Pancreas (tissue), 10 donors: ENCODE results near the gene LRP1B. TPM values are rescaled to one million over a fixed set of nuclear protein-coding genes. Genes with fewer than 3 reads are reported as not detected.

ENCODE experiments used
- ATAC-seq, 4 donors: fragments of 200-7000 bp; cut with Tn5 transposase; one replicate each; pipeline versions ENCODE4 v1.8.0 to v1.9.1; 2020; ENCODE audit warnings: mild to moderate bottlenecking in 4 of 4, moderate library complexity in 4 of 4
- DNase-seq, 6 donors: peaks; one replicate each; pipeline ENCODE4 v3.0.0-alpha.2; 2020
- FAIRE-seq: peaks from 2 replicates; lab custom pipeline; 2012; peaks lifted over from hg19 to GRCh38; lab: Jason Lieb, UNC
- H3K27ac ChIP-seq, 4 donors: fragments of 200-600 bp; sonication (generic); 1 replicate in 3 of 4; 2 replicates in 1 of 4; pipeline versions ENCODE4 v1.5.0 to v1.8.0; 2020
- H3K27me3 ChIP-seq, 4 donors: fragments of 200-600 bp; one replicate each; pipeline ENCODE4 v1.8.0; 2021
- H3K36me3 ChIP-seq, 3 donors: fragments of 200-600 bp; sonication (generic) in 1 of 3; one replicate each; pipeline versions ENCODE4 v1.5.0 to v1.8.0; 2020 to 2021
- H3K4me1 ChIP-seq, 3 donors: fragments of 200-600 bp; one replicate each; pipeline ENCODE4 v1.8.0; 2021
- H3K4me3 ChIP-seq, 4 donors: fragments of 200-600 bp; sonication (generic) in 2 of 4; one replicate each; pipeline versions ENCODE4 v1.5.0 to v1.8.0; 2020 to 2021
- H3K9me3 ChIP-seq, 4 donors: fragments of 200-600 bp; one replicate each; pipeline ENCODE4 v1.8.0; 2021
- whole genome bisulfite sequencing, 2 donors: extraction: QIAGEN DNeasy Blood & Tissue Kit; methylation state at CpG; one replicate each; pipeline ENCODE4 v1.1.7; 2013; 5-methylcytosine and 5-hydroxymethylcytosine counted together
- intact Hi-C, 3 donors: fragments of 100-400 bp; cut with DNase I; formaldehyde crosslinking; loops; one replicate each; pipeline versions ENCODE4 v1.11.1 to v1.14.2; 2022
- polyA plus RNA-seq, 2 donors: library from polyadenylated mRNA; stranded (reverse); fragments of 200-250 nt; gene quantifications; one replicate each; pipeline ENCODE4 v1.2.3, GENCODE V29; 2013
- total RNA-seq, 6 donors: library from RNA; stranded (reverse); fragmentation: NEBNext Ultra II Directional in 4 of 6; extraction: Animal tissue kit (Norgen Biotek cat#: 25700) in 4 of 6; gene quantifications; one replicate each; pipeline versions ENCODE4 v1.2.1 to v1.2.4, GENCODE V29; 2021 to 2023
- TF ChIP-seq, protein P1 (sequence below), 4 donors: fragments of 200-600 bp; sonication (generic) in 3 of 4; IDR thresholded peaks; one replicate each; pipeline versions ENCODE4 v1.5.0 to v1.8.0; 2021; ENCODE audit warnings: antibody characterized with exemption in 4 of 4
- donor health status: healthy with polysubstance abuse.
- donor health status: DM: no; HTN: no; CAD: no; lungs with moderate emphysema.
- donor health status: DM: no; HTN: no; CAD: no.
- donor health status: control.
- donor health status: control.
- donor health status: Bipolar disorder and iron deficiency.
- donor health status: DM: yes; HTN: yes; CAD: no.
- donor health status: DM: no; HTN: no; CAD: no.
- donor health status: DM: no; HTN: no; CAD: no.
- donor health status: DM: yes; HTN: yes; CAD: no.

Gene LRP1B
- under 1 TPM; 0.06 to 0.55 (median 0.25) TPM for total RNA-seq
- polyA plus RNA-seq, result under 1 TPM; 0.08 to 0.40 TPM

DNA sequence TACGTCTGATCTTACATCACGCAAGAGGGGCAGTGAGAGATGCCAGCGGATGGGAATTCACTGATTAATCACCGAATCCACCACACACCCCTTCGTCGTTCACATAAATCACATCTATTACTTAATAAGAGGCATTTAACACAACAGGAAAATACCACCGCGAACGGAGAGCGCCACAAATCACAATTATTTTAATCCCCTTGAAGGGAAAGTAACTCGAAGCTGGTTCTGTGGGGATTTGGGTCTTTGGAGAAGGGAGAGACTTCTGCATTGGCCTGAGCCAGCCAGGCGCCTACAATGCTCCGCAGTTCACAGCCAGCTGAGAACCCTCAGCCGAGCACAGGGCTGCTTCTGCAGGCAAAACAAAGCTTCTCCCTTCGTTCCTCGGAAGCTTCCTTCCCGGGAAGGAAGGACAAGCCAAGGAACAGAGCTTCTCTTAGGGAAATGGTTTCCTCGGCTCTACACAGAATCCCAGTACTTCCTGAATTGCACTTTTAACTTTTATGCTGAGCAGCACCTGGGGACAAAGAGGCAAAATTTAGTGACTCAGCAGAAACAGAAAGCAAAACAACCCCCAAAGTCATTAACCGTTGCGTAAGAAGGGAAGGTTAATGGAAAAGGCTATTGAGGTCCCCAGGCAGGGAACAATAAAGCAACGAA is at the start of gene LRP1B:
Gene LRP1B, minus strand, starts transcription at position 7 of the 660 bp plus-strand sequence. CDS start 287 bp downstream, outside the sequence.
- no peaks in the 10 kb centered on the region for H3K9me3 ChIP-seq
- H3K36me3 ChIP-seq, result no peaks in the 10 kb centered on the region
- TF ChIP-seq, protein P1, sequence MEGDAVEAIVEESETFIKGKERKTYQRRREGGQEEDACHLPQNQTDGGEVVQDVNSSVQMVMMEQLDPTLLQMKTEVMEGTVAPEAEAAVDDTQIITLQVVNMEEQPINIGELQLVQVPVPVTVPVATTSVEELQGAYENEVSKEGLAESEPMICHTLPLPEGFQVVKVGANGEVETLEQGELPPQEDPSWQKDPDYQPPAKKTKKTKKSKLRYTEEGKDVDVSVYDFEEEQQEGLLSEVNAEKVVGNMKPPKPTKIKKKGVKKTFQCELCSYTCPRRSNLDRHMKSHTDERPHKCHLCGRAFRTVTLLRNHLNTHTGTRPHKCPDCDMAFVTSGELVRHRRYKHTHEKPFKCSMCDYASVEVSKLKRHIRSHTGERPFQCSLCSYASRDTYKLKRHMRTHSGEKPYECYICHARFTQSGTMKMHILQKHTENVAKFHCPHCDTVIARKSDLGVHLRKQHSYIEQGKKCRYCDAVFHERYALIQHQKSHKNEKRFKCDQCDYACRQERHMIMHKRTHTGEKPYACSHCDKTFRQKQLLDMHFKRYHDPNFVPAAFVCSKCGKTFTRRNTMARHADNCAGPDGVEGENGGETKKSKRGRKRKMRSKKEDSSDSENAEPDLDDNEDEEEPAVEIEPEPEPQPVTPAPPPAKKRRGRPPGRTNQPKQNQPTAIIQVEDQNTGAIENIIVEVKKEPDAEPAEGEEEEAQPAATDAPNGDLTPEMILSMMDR (IDR thresholded peaks at IDR 0.05), result no peak
- FAIRE-seq (no peak), DNase-seq (peak in 5 of 6 donors; percentile 11 to 53 (median 19)), ATAC-seq (peak; percentile 55 to 67 (median 66))
- H3K27me3 ChIP-seq, result peaks cover 0 to 5% (median 0%) of the 10 kb centered on the region in 4 donors
- peak within 1 kb of the TSS; percentile 16 to 59 (median 45) for H3K4me3 ChIP-seq
- H3K4me1 ChIP-seq, result no peaks in the 10 kb centered on the region
- WGBS, 2 donors, result 0 to 1% methylated on average over 21 of the region's 21 CpGs
- intact Hi-C loops, result no loop called here
- H3K27ac ChIP-seq, result no peak within 1 kb of the TSS

DNA sequence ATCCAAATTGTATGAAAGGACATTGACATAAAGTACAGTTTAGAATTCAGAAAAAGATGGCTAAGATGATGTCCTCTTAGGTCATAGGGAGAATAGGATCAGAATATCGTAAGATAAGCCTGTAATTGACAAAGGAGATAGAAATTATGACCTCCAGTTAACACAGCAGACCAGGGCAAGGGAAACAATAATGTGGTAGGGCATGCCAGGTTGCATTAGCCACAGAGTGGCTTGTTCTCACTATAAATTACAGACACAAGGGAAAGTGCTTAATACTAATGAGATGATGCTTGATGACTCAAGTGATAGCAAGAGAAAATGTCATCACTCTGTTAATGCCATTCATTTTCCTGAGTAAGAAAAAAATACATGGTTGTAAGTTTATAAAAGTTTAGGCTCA is 48.9 kb upstream of the LRP1B start:
- TF ChIP-seq, protein P1 (IDR thresholded peaks at IDR 0.05), result no peak
- no peak for FAIRE-seq
- Histone ChIP-seq H3K4me1 (no peaks in the 10 kb centered on the region), H3K36me3 (no peaks in the 10 kb centered on the region), H3K27ac (no peak overlapping the region), H3K27me3 (no peaks in the 10 kb centered on the region), H3K4me3 (no peak overlapping the region), H3K9me3 (no peaks in the 10 kb centered on the region)
- WGBS, 2 donors, result 58 to 68% methylated on average over 1 of the region's 1 CpG
- no peak for DNase-seq
- no peak for ATAC-seq
- intact Hi-C loops, result no loop called here

DNA sequence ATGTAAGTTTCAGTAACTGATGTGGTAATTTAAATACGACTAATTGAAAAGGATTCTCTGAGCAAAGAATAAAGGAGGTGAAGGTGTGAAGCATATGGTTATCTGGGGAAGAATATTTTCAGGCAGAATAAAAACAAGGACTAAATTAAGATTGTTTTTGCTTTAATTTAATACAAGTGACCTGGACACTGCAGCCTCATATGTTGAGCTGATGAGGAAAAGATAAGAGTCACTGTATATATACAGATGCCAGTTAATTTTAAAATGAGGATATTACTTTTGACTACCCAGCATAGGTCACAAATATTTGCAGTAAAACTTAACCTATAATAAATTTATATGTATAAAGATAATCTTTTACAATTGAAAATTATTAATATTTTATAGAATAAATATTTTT is 47.8 kb upstream of the LRP1B start:
- intact Hi-C loops, result no loop called here
- H3K27me3 ChIP-seq, result no peaks in the 10 kb centered on the region
- H3K4me1 ChIP-seq, result no peaks in the 10 kb centered on the region
- H3K27ac ChIP-seq, result no peak overlapping the region
- no peaks in the 10 kb centered on the region for H3K9me3 ChIP-seq
- H3K4me3 ChIP-seq, result no peak overlapping the region
- ATAC-seq (no peak), DNase-seq (no peak), FAIRE-seq (peak; percentile 49)
- TF ChIP-seq, protein P1 (IDR thresholded peaks at IDR 0.05), result no peak
- WGBS, 2 donors, result 76 to 85% methylated on average over 1 of the region's 1 CpG
- no peaks in the 10 kb centered on the region for H3K36me3 ChIP-seq

DNA sequence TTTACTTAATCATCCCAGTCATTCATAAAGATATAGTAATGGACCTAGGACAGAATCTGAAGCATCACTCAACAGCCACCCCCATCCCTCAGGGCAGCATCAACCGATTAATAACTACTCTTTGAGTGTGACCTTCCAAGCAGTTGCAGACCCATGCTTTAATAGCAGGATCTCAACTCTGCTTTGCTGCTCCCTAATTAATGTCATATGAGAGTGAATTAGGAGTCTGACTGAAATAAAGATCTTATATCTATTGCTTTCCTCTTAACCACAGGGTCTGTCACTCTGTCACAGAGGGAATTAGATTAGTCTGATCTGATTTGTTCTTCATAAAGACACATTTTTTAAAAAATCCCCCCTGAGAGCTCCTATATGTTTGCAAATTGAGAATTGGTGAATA is 46.1 kb upstream of the LRP1B start:
- FAIRE-seq (no peak), DNase-seq (no peak), ATAC-seq (no peak)
- Histone ChIP-seq H3K27me3 (no peaks in the 10 kb centered on the region), H3K36me3 (no peaks in the 10 kb centered on the region), H3K4me3 (no peak overlapping the region), H3K9me3 (no peaks in the 10 kb centered on the region), H3K27ac (no peak overlapping the region), H3K4me1 (no peaks in the 10 kb centered on the region)
- 40% methylated on average over 1 of the region's 1 CpG for WGBS, 2 donors
- TF ChIP-seq, protein P1 (IDR thresholded peaks at IDR 0.05), result no peak
- intact Hi-C loops, result no loop called here

DNA sequence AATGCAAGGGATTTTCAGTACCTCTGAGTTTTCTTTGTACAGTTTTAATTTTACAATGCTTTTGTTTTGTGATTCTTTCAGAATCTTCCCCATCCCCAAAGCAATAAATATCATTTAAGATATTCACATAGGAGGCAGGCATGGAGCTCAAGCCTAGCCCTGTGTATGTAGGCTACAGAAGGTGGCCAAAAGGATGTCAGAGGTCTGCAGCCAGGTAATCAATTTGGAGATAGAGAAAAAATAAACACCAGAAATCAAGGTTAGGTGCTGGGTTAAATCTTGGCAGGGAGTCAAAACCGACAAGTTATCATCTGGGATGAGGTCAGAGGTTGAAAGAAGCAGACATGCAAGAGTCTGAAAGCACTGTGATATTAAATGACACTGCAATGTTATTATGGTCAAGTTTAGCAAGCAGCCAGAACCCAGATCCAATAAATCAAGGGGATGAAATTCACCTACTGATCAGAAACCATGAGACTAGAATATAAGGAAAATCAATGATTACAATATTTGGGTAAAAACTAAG is 45.1 kb upstream of the LRP1B start:
- H3K9me3 ChIP-seq, result no peaks in the 10 kb centered on the region
- no peak for ATAC-seq
- H3K36me3 ChIP-seq, result no peaks in the 10 kb centered on the region
- WGBS, 2 donors, result 0 to 6% methylated on average over 1 of the region's 1 CpG
- TF ChIP-seq, protein P1 (IDR thresholded peaks at IDR 0.05), result no peak
- H3K27ac ChIP-seq, result no peak overlapping the region
- intact Hi-C loops, result no loop called here
- no peak for DNase-seq
- FAIRE-seq, result no peak
- H3K27me3 ChIP-seq, result no peaks in the 10 kb centered on the region
- H3K4me1 ChIP-seq, result no peaks in the 10 kb centered on the region
- H3K4me3 ChIP-seq, result no peak overlapping the region
